ENCODE measurements around the gene DLG5.

Gene DLG5

GRCh38 chr10:77909749-77910375 is 16.7 kb downstream of the DLG5 start:
- no peak for DNase-seq

GRCh38 chr10:77909021-77909748 is 17.4 kb downstream of the DLG5 start:
- no peak for DNase-seq

GRCh38 chr10:77907900-77908717 is 18.4 kb downstream of the DLG5 start:
- DNase-seq = no peak

GRCh38 chr10:77907462-77907861 is 19.1 kb downstream of the DLG5 start:
- DNase-seq = no peak

GRCh38 chr10:77906951-77907421 is 19.6 kb downstream of the DLG5 start:
- no peak for DNase-seq

- DNase-seq = no peak
Measured at GRCh38 chr10:77905781-77906180, 20.8 kb downstream of the DLG5 start.

- no peak for DNase-seq
Measured at GRCh38 chr10:77905086-77905748, 21.3 kb downstream of the DLG5 start.

GRCh38 chr10:77904100-77904840 is 22.3 kb downstream of the DLG5 start:
- DNase-seq = no peak

GRCh38 chr10:77902159-77902558 is 24.4 kb downstream of the DLG5 start:
- no peak for DNase-seq

- no peak for DNase-seq
Measured at GRCh38 chr10:77901743-77902142, 24.8 kb downstream of the DLG5 start.

- no peak for DNase-seq
Measured at GRCh38 chr10:77899690-77900089, 26.9 kb downstream of the DLG5 start.

- DNase-seq = no peak
Measured at GRCh38 chr10:77899080-77899477, 27.5 kb downstream of the DLG5 start.

- no peak for DNase-seq
Measured at GRCh38 chr10:77898323-77899079, 28.1 kb downstream of the DLG5 start.

- DNase-seq = no peak
Measured at GRCh38 chr10:77896058-77896457, 30.5 kb downstream of the DLG5 start.

GRCh38 chr10:77894058-77894457 is 32.5 kb downstream of the DLG5 start:
- DNase-seq = no peak

- DNase-seq = no peak
Measured at GRCh38 chr10:77893386-77893785, 33.2 kb downstream of the DLG5 start.

GRCh38 chr10:77892761-77893160 is 33.8 kb downstream of the DLG5 start:
- no peak for DNase-seq

- no peak for DNase-seq
Measured at GRCh38 chr10:77892021-77892739, 34.4 kb downstream of the DLG5 start.

GRCh38 chr10:77890097-77890496 is 36.5 kb downstream of the DLG5 start:
- no peak for DNase-seq

GRCh38 chr10:77889277-77889903 is 37.2 kb downstream of the DLG5 start:
- no peak for DNase-seq

- no peak for DNase-seq
Measured at GRCh38 chr10:77888356-77888703, 38.2 kb downstream of the DLG5 start.

Measured in CD4-positive, alpha-beta T cell treated with Interleukin-4 for 1 hour (primary cell).